GM19438 (cell line): ENCODE data around the gene TAAR6.
"Not testable (repeated sequence)": the region's sequence is repeated elsewhere in the genome, so short reads cannot be mapped to it uniquely, and the experiment has no call there.

ENCODE experiments used
- ATAC-seq: cut with Tn5 transposase; IDR thresholded peaks from one replicate; pipeline ENCODE4 v1.9.1; 2021; ENCODE audit warnings: low read depth; ENCODE audit not compliant: unreplicated experiment

TAAR6 gene

GRCh38 chr6:132570221-132570777, at the start of gene TAAR6:
Gene TAAR6, plus strand, starts transcription at chr6:132570322. Its CDS starts 0 bp downstream, at chr6:132570322.
- no peak for ATAC-seq

- ATAC-seq = no peak
These were observed 49.2 kb upstream of the TAAR6 start for GRCh38 chr6:132520953-132521352.

GRCh38 chr6:132524646-132525045, 45.5 kb upstream of the TAAR6 start:
- no peak for ATAC-seq

- no peak for ATAC-seq
These were observed 44.3 kb upstream of the TAAR6 start for GRCh38 chr6:132525866-132526265.

GRCh38 chr6:132526461-132526860, 43.7 kb upstream of the TAAR6 start:
- ATAC-seq = no peak

GRCh38 chr6:132527791-132528190, 42.3 kb upstream of the TAAR6 start:
- ATAC-seq = no peak

- ATAC-seq = peak; percentile 95
These were observed 39.7 kb upstream of the TAAR6 start for GRCh38 chr6:132530293-132530974.

- ATAC-seq = not testable (repeated sequence)
These were observed 35.6 kb upstream of the TAAR6 start for GRCh38 chr6:132534546-132534945.

GRCh38 chr6:132537145-132537544, 33.0 kb upstream of the TAAR6 start:
- ATAC-seq = no peak

GRCh38 chr6:132537977-132538376, 32.1 kb upstream of the TAAR6 start, which contains the start of gene TAAR9:
Gene TAAR9, plus strand, starts transcription at chr6:132538277. Its CDS starts 13 bp downstream, at chr6:132538290.
- no peak for ATAC-seq

GRCh38 chr6:132544826-132545225, 25.3 kb upstream of the TAAR6 start:
- ATAC-seq = no peak

GRCh38 chr6:132548746-132549463, 21.2 kb upstream of the TAAR6 start:
- no peak for ATAC-seq

- no peak for ATAC-seq
These were observed 18.9 kb upstream of the TAAR6 start for GRCh38 chr6:132551214-132551613.

- ATAC-seq = no peak
These were observed 17.8 kb upstream of the TAAR6 start, which contains the start of gene TAAR8 for GRCh38 chr6:132552372-132552771. Gene TAAR8, plus strand, starts transcription at chr6:132552672. Its CDS starts 21 bp downstream, at chr6:132552693.

GRCh38 chr6:132560087-132560486, 10.0 kb upstream of the TAAR6 start:
- ATAC-seq = not testable (repeated sequence)

- ATAC-seq = no peak
These were observed 3.7 kb upstream of the TAAR6 start for GRCh38 chr6:132566404-132566803.

- no peak for ATAC-seq
These were observed 2.6 kb upstream of the TAAR6 start for GRCh38 chr6:132567566-132567965.

- ATAC-seq = no peak
These were observed 1.5 kb upstream of the TAAR6 start for GRCh38 chr6:132568611-132569010.

GRCh38 chr6:132569170-132569569, 952 bp upstream of the TAAR6 start:
- no peak for ATAC-seq

GRCh38 chr6:132571774-132572173, 1.7 kb downstream of the TAAR6 start:
- ATAC-seq = no peak

GRCh38 chr6:132584698-132585097, 14.6 kb downstream of the TAAR6 start:
- no peak for ATAC-seq

GRCh38 chr6:132587424-132587823, 17.3 kb downstream of the TAAR6 start:
- ATAC-seq = no peak
